Activated CD4-positive, alpha-beta T cell treated with anti-CD3 and anti-CD28 coated beads for 36 hours (primary cell): ENCODE measurements around the gene MMP14. TPM values are rescaled to one million over a fixed set of nuclear protein-coding genes. Genes with fewer than 3 reads are reported as not detected.
A peak's percentile ranks its signal among the peaks of the same experiment; 100 is the strongest.

Source experiments
- ATAC-seq: fragments of 200-7000 bp; cut with Tn5 transposase; one replicate; pipeline ENCODE4 v1.10.0; 2021; ENCODE audit warnings: mild to moderate bottlenecking, moderate library complexity
- CTCF ChIA-PET: fragments of 350-600 bp; sonication (Branson Sonifier 250); formaldehyde crosslinking; loops from one replicate; lab custom pipeline; 2021; ENCODE audit warnings: antibody characterized with exemption; lab: Charles Lee
- POLR2A ChIA-PET: fragments of 350-600 bp; sonication (Branson Sonifier 250); formaldehyde crosslinking; loops from one replicate; lab custom pipeline; 2021; ENCODE audit warnings: antibody characterized with exemption, inconsistent platforms; lab: Charles Lee
- DNase-seq: peaks from one replicate; pipeline ENCODE4 v3.0.0-alpha.2; 2020
- H3K27ac Mint-ChIP-seq: one replicate; pipeline ENCODE4 v1.8.0; 2021; ENCODE audit warnings: mixed read lengths
- H3K27me3 Mint-ChIP-seq: one replicate; pipeline ENCODE4 v1.8.0; 2021; ENCODE audit warnings: mixed read lengths
- H3K36me3 Mint-ChIP-seq: one replicate; pipeline ENCODE4 v1.8.0; 2021; ENCODE audit warnings: low read depth, mixed read lengths
- H3K4me1 Mint-ChIP-seq: one replicate; pipeline ENCODE4 v1.8.0; 2021; ENCODE audit warnings: mixed read lengths
- H3K4me3 Mint-ChIP-seq: one replicate; pipeline ENCODE4 v1.8.0; 2021; ENCODE audit warnings: mild to moderate bottlenecking, moderate library complexity, mixed read lengths
- H3K9me3 Mint-ChIP-seq: one replicate; pipeline ENCODE4 v1.8.0; 2021; ENCODE audit warnings: low read depth, mixed read lengths
- intact Hi-C, 2 experiments: fragments of 100-400 bp; cut with DNase I in 1 of 2; cut with micrococcal nuclease in 1 of 2; formaldehyde crosslinking; loops; one replicate each; pipeline versions ENCODE4 v1.14.2 to v1.15.1; 2022 to 2024; cut with DNase I, micrococcal nuclease
- total RNA-seq, 2 experiments: library from RNA; stranded (reverse); gene quantifications; one replicate each; pipeline ENCODE4 v1.2.3, GENCODE V29; 2021

Gene MMP14
- total RNA-seq, 2 experiments from 2014 or later: 2.0 to 2.1 TPM

- intact Hi-C loops: loop anchor here (1.0 to 2.0 kb wide), 3 partner anchors 14 to 33 kb away; partner anchors contain the start of genes LRP10 (in 1 of the 2) and RBM23 (in 1 of the 2)
- peak; percentile 85 for DNase-seq
- Mint-ChIP-seq H3K4me3 (peak overlapping the region; percentile 70), H3K27me3 (peaks cover 2% of the 10 kb centered on the region), H3K27ac (peak overlapping the region; percentile 83), H3K4me1 (peaks cover 50% of the 10 kb centered on the region), H3K9me3 (no peaks in the 10 kb centered on the region), H3K36me3 (no peaks in the 10 kb centered on the region)
- ATAC-seq: peak; percentile 63
- ChIA-PET CTCF (interaction anchor here (0.5 to 10.6 kb wide), 11 partner anchors 10 to 773 kb away, joined by 3 to 111 read pairs (median 3); partner anchors contain the start of gene LRP10), POLR2A (interaction anchor here (0.6 kb wide), 2 partner anchors 14 to 135 kb away, joined by 3 read pairs; no protein-coding TSS in a partner anchor)
Measured at GRCh38 chr14:22886500-22887259, 50.3 kb downstream of the MMP14 start.

DNA sequence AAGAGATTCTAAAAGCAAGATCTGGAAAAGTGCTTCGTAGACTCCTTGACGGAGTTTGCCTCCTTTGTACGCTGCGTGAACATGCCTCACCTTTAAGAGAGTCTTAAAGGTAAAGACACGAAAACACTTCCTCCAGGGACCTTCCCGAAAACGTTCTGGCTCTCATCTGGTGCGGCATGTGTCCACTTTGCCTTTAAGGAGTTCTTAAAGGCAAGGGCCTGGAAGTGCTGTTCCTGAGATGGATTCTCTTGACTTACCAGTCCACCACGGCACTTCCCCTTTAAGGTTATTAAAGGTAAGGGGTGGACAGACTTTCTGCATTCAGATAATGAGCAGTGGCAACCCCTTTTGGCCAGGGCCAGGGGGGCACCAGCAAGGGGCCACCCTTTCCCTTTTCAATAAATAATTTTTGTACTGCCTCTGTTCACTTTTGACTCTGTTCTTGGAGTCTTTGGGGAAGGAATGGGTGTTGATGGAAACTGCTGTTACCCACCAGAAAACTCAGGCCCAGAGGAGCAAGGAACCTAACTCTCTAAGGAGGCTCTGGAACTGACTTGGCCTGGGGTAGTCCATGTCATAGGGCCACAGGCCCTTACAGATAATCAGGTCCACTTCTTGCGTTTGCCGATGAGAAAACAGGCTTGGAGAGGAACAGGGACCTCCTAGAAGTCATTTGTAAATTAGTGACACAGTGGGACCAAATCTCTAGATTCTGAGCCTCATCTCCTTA lies 51.0 kb downstream of the MMP14 start:
- Mint-ChIP-seq H3K27ac (peak overlapping the region; percentile 83), H3K4me1 (peaks cover 50% of the 10 kb centered on the region), H3K4me3 (peak overlapping the region; percentile 70), H3K36me3 (peaks cover 2% of the 10 kb centered on the region), H3K9me3 (no peaks in the 10 kb centered on the region), H3K27me3 (peaks cover 2% of the 10 kb centered on the region)
- peak; percentile 49 for ATAC-seq
- intact Hi-C loops: loop anchor here (1.0 to 2.0 kb wide), 3 partner anchors 15 to 32 kb away; partner anchors contain the start of genes LRP10 (in 1 of the 2) and RBM23 (in 1 of the 2)
- peak; percentile 50 for DNase-seq
- ChIA-PET POLR2A (interaction anchor here (0.7 kb wide), 1 partner anchor 31 kb away, joined by 3 read pairs; the partner anchor contains the start of gene RBM23), CTCF (interaction anchor here (0.6 to 10.6 kb wide), 7 partner anchors 11 to 969 kb away, joined by 3 to 111 read pairs (median 4); partner anchors contain the start of genes DAD1 and LRP10)

DNA sequence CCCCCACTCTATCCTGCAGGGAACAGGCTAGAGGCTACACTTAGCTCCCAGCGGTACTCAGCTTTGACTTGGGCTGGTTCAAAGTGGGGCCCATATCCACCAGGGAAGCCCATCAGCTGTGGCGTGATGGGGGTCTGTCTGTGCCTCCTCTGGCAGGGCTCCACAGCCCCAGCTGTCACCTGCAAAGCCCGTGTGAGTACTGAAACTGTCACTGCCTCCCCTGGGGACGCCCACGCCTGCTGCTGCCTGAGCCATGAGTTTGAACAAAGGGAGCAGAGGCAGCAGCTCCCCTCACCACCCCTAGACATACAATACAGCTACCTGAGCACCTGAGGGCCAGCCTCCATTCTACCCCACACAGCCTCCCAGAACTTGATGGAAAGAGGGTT lies 51.6 kb downstream of the MMP14 start:
- ChIA-PET POLR2A (interaction anchor here (0.7 kb wide), 1 partner anchor 31 kb away, joined by 3 read pairs; the partner anchor contains the start of gene RBM23), CTCF (interaction anchor here (0.6 to 10.6 kb wide), 7 partner anchors 11 to 969 kb away, joined by 3 to 111 read pairs (median 4); partner anchors contain the start of genes DAD1 and LRP10)
- Mint-ChIP-seq H3K4me1 (peaks cover 45% of the 10 kb centered on the region), H3K9me3 (no peaks in the 10 kb centered on the region), H3K27me3 (peaks cover 2% of the 10 kb centered on the region), H3K36me3 (peaks cover 2% of the 10 kb centered on the region), H3K4me3 (peak overlapping the region; percentile 70), H3K27ac (no peak overlapping the region)
- peak; percentile 11 for ATAC-seq
- peak; percentile 76 for DNase-seq
- intact Hi-C loops: loop anchor here (1.0 to 2.0 kb wide), 3 partner anchors 16 to 31 kb away; partner anchors contain the start of genes LRP10 (in 1 of the 2) and RBM23 (in 1 of the 2)

GRCh38 chr14:22888662-22889061 lies 52.3 kb downstream of the MMP14 start:
- peaks cover 2% of the 10 kb centered on the region for H3K27me3 Mint-ChIP-seq
- no peak overlapping the region for H3K27ac Mint-ChIP-seq
- ChIA-PET POLR2A (no interaction called here), CTCF (interaction anchor here (0.7 to 10.6 kb wide), 10 partner anchors 9 to 328 kb away, joined by 3 to 111 read pairs (median 3); partner anchors contain the start of genes DAD1 and LRP10)
- peaks cover 39% of the 10 kb centered on the region for H3K4me1 Mint-ChIP-seq
- no peak for ATAC-seq
- H3K36me3 Mint-ChIP-seq: peaks cover 2% of the 10 kb centered on the region
- no peak overlapping the region for H3K4me3 Mint-ChIP-seq
- intact Hi-C loops: no loop called here
- no peak for DNase-seq
- H3K9me3 Mint-ChIP-seq: no peaks in the 10 kb centered on the region

- H3K27me3 Mint-ChIP-seq: peaks cover 2% of the 10 kb centered on the region
- ATAC-seq (no peak), DNase-seq (no peak)
- CTCF ChIA-PET: interaction anchor here (0.7 to 10.6 kb wide), 7 partner anchors 9 to 320 kb away, joined by 4 to 111 read pairs (median 6); partner anchors contain the start of gene LRP10
- POLR2A ChIA-PET: interaction anchor here (0.6 to 1.0 kb wide), 2 partner anchors 20 to 64 kb away, joined by 3 read pairs; no protein-coding TSS in a partner anchor
- peaks cover 29% of the 10 kb centered on the region for H3K4me1 Mint-ChIP-seq
- H3K4me3 Mint-ChIP-seq: no peak overlapping the region
- H3K27ac Mint-ChIP-seq: no peak overlapping the region
- peaks cover 2% of the 10 kb centered on the region for H3K36me3 Mint-ChIP-seq
- no peaks in the 10 kb centered on the region for H3K9me3 Mint-ChIP-seq
- intact Hi-C loops: no loop called here
Measured at GRCh38 chr14:22890416-22890815, 54.0 kb downstream of the MMP14 start.

- intact Hi-C loops: no loop called here
- H3K36me3 Mint-ChIP-seq: peaks cover 2% of the 10 kb centered on the region
- H3K4me1 Mint-ChIP-seq: peaks cover 18% of the 10 kb centered on the region
- H3K9me3 Mint-ChIP-seq: no peaks in the 10 kb centered on the region
- CTCF ChIA-PET: interaction anchor here (0.6 to 1.9 kb wide), 6 partner anchors 9 to 1392 kb away, joined by 3 to 7 read pairs (median 3); no protein-coding TSS in a partner anchor
- no peak overlapping the region for H3K27ac Mint-ChIP-seq
- H3K27me3 Mint-ChIP-seq: no peaks in the 10 kb centered on the region
- POLR2A ChIA-PET: no interaction called here
- H3K4me3 Mint-ChIP-seq: no peak overlapping the region
- DNase-seq (no peak), ATAC-seq (no peak)
Measured at GRCh38 chr14:22892488-22892887, 56.1 kb downstream of the MMP14 start.

- no peak for DNase-seq
- Mint-ChIP-seq H3K27ac (no peak overlapping the region), H3K9me3 (no peaks in the 10 kb centered on the region), H3K4me1 (peaks cover 19% of the 10 kb centered on the region), H3K27me3 (no peaks in the 10 kb centered on the region), H3K36me3 (peaks cover 5% of the 10 kb centered on the region), H3K4me3 (no peak overlapping the region)
- intact Hi-C loops: no loop called here
- POLR2A ChIA-PET: no interaction called here
- no peak for ATAC-seq
- CTCF ChIA-PET: interaction anchor here (0.6 to 1.9 kb wide), 3 partner anchors 8 to 1063 kb away, joined by 3 to 7 read pairs (median 3); no protein-coding TSS in a partner anchor
Measured at GRCh38 chr14:22893706-22894105, 57.3 kb downstream of the MMP14 start.

- Mint-ChIP-seq H3K36me3 (peaks cover 8% of the 10 kb centered on the region), H3K4me1 (peaks cover 14% of the 10 kb centered on the region), H3K27me3 (no peaks in the 10 kb centered on the region), H3K27ac (no peak overlapping the region), H3K4me3 (no peak overlapping the region), H3K9me3 (no peaks in the 10 kb centered on the region)
- ChIA-PET POLR2A (no interaction called here), CTCF (interaction anchor here (0.6 to 8.3 kb wide), 10 partner anchors 8 to 325 kb away, joined by 3 to 71 read pairs (median 4); partner anchors contain the start of gene REM2)
- intact Hi-C loops: no loop called here
- ATAC-seq: no peak
- no peak for DNase-seq
Measured at GRCh38 chr14:22895402-22895801, 59.0 kb downstream of the MMP14 start.

DNA sequence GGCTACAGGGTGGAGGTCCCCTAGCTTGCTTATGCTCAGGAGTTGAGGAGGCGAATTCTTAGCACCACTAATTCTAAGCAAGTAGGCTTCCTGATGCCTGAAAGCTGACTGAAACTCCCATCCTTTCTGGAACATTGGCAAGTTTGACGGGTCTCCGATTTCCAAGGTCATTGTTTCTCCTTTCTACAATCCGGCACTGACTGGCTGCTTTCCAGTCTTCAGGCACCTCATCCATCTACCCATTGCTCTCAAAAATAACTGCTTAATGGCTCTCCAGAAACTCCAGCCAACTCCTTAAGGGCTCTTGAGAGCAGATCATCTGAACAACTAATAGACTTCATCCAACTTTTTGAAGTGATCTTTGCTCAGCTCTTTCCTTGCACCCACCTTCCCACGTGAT lies 60.0 kb downstream of the MMP14 start:
- POLR2A ChIA-PET: interaction anchor here (0.5 to 1.0 kb wide), 4 partner anchors 20 to 250 kb away, joined by 3 to 5 read pairs (median 4); no protein-coding TSS in a partner anchor
- intact Hi-C loops: no loop called here
- Mint-ChIP-seq H3K27me3 (no peaks in the 10 kb centered on the region), H3K9me3 (no peaks in the 10 kb centered on the region), H3K27ac (no peak overlapping the region), H3K4me3 (no peak overlapping the region), H3K4me1 (peaks cover 16% of the 10 kb centered on the region), H3K36me3 (peaks cover 15% of the 10 kb centered on the region)
- CTCF ChIA-PET: interaction anchor here (0.7 to 8.3 kb wide), 9 partner anchors 9 to 424 kb away, joined by 3 to 71 read pairs (median 3); partner anchors contain the start of genes AJUBA and REM2
- no peak for DNase-seq
- no peak for ATAC-seq

GRCh38 chr14:22896760-22897159 lies 60.4 kb downstream of the MMP14 start:
- H3K27ac Mint-ChIP-seq: no peak overlapping the region

More at GRCh38 chr14:22896760-22897159, 60.4 kb downstream of the MMP14 start:
- peaks cover 16% of the 10 kb centered on the region for H3K4me1 Mint-ChIP-seq
- no peak overlapping the region for H3K4me3 Mint-ChIP-seq
- H3K27me3 Mint-ChIP-seq: no peaks in the 10 kb centered on the region
- ATAC-seq (no peak), DNase-seq (no peak)
- ChIA-PET POLR2A (interaction anchor here (1.0 kb wide), 1 partner anchor 20 kb away, joined by 5 read pairs; no protein-coding TSS in a partner anchor), CTCF (interaction anchor here (0.9 to 8.3 kb wide), 6 partner anchors 9 to 327 kb away, joined by 3 to 71 read pairs (median 8); partner anchors contain the start of genes AJUBA and REM2)
- no peaks in the 10 kb centered on the region for H3K9me3 Mint-ChIP-seq
- intact Hi-C loops: no loop called here
- peaks cover 19% of the 10 kb centered on the region for H3K36me3 Mint-ChIP-seq
